Mesendoderm (in vitro differentiated cells): ENCODE results near the gene RNF168.
A peak's percentile ranks its signal among the peaks of the same experiment; 100 is the strongest.

Experiments
- DNase-seq: peaks from one replicate; pipeline ENCODE4 v3.0.0; 2013
- H2AK5ac ChIP-seq: 2 replicates; pipeline ENCODE4 v1.6.1; 2013; ENCODE audit warnings: low read length, inconsistent platforms
- H2BK120ac ChIP-seq: 2 replicates; pipeline ENCODE4 v1.6.1; 2013; ENCODE audit warnings: low read depth, mild to moderate bottlenecking, low read length, moderate library complexity, mixed read lengths
- H2BK15ac ChIP-seq: replicated peaks from 2 replicates; pipeline ENCODE4 v1.6.1; 2013; ENCODE audit warnings: low read depth, mild to moderate bottlenecking, moderate library complexity
- H2BK5ac ChIP-seq: 2 replicates; pipeline ENCODE4 v1.6.1; 2013; ENCODE audit warnings: low read length, inconsistent platforms
- H3K18ac ChIP-seq: 2 replicates; pipeline ENCODE4 v1.6.1; 2013; ENCODE audit warnings: mild to moderate bottlenecking, low read length, mixed read lengths
- H3K23ac ChIP-seq: one replicate; pipeline ENCODE4 v1.6.1; 2013; ENCODE audit warnings: low read length
- H3K27ac ChIP-seq: 2 replicates; pipeline ENCODE4 v1.5.1; 2013; ENCODE audit warnings: low read depth, mild to moderate bottlenecking, inconsistent platforms, low read length, moderate library complexity
- H3K27me3 ChIP-seq: 2 replicates; pipeline ENCODE4 v1.6.1; 2013; ENCODE audit warnings: low read length, control low read depth, mild to moderate bottlenecking, inconsistent platforms; ENCODE audit not compliant: insufficient read depth, poor library complexity
- H3K36me3 ChIP-seq: 2 replicates; pipeline ENCODE4 v1.6.1; 2013; ENCODE audit warnings: low read length, inconsistent platforms; ENCODE audit not compliant: control insufficient read depth, insufficient read depth
- H3K4ac ChIP-seq: one replicate; pipeline ENCODE4 v1.6.1; 2013; ENCODE audit warnings: low read depth, mild to moderate bottlenecking, low read length, moderate library complexity
- H3K4me1 ChIP-seq: 2 replicates; pipeline ENCODE4 v1.6.1; 2013; ENCODE audit warnings: low read depth, low read length, inconsistent platforms; ENCODE audit not compliant: control insufficient read depth
- H3K4me2 ChIP-seq: 2 replicates; pipeline ENCODE4 v1.6.1; 2013; ENCODE audit warnings: low read length
- H3K4me3 ChIP-seq: 2 replicates; pipeline ENCODE4 v1.5.1; 2013; ENCODE audit warnings: mild to moderate bottlenecking, low read length
- H3K56ac ChIP-seq: one replicate; pipeline ENCODE4 v1.6.1; 2013; ENCODE audit warnings: low read length
- H3K79me1 ChIP-seq: 2 replicates; pipeline ENCODE4 v1.6.1; 2013; ENCODE audit warnings: low read length, inconsistent platforms
- H3K79me2 ChIP-seq: 2 replicates; pipeline ENCODE4 v1.6.1; 2013; ENCODE audit warnings: mild to moderate bottlenecking, low read length; ENCODE audit not compliant: control insufficient read depth, insufficient read depth
- H3K9ac ChIP-seq: 2 replicates; pipeline ENCODE4 v1.6.1; 2013; ENCODE audit warnings: low read length, inconsistent platforms
- H4K5ac ChIP-seq: one replicate; pipeline ENCODE4 v1.6.1; 2013; ENCODE audit warnings: low read length
- H4K8ac ChIP-seq: one replicate; pipeline ENCODE4 v1.6.1; 2013; ENCODE audit warnings: low read depth, mild to moderate bottlenecking, control low read depth, low read length, moderate library complexity
- WGBS: extraction: QIAGEN DNeasy Blood & Tissue Kit; methylation state at CpG from one replicate; pipeline ENCODE4 v1.1.7; 2013; ENCODE audit warnings: low lambda C conversion rate, missing lambda C conversion rate; ENCODE audit not compliant: insufficient coverage; ENCODE audit errors: extremely low coverage; 5-methylcytosine and 5-hydroxymethylcytosine counted together

RNF168 gene

DNA sequence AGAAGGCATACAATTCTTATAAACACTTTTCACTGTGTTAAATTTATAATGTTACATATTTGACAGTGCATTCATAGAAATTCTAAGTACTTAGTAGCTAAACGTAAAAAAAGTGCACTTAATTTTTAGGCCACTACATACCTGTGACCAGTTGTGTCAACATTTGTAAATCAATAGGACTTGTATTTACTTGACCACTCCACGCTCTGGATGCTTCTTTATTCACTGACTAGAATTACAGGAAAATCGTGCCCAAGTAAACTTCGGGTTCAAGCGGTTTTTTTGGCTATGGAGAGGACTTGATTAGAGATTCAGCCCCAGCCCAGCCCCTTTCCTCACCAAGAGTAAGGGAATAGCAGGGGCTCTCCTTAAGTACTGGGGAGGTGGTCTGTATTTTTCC lies 43.0 kb upstream of the RNF168 start:
- Histone ChIP-seq H2BK120ac (no peak overlapping the region), H3K18ac (no peak overlapping the region), H3K23ac (no peak overlapping the region), H3K56ac (no peak overlapping the region), H3K79me2 (no peaks in the 10 kb centered on the region), H2AK5ac (no peak overlapping the region), H3K4me3 (no peak overlapping the region), H3K79me1 (no peaks in the 10 kb centered on the region), H3K27ac (no peak overlapping the region), H3K9ac (no peak overlapping the region), H2BK5ac (no peak overlapping the region), H3K27me3 (no peaks in the 10 kb centered on the region), H3K4ac (no peak overlapping the region), H4K8ac (no peak overlapping the region), H3K4me2 (no peak overlapping the region), H4K5ac (no peak overlapping the region), H2BK15ac (no peak overlapping the region), H3K36me3 (no peaks in the 10 kb centered on the region), H3K4me1 (no peaks in the 10 kb centered on the region)
- WGBS = no CpG with 5 or more reads among the region's 5 CpGs
- DNase-seq = no peak

DNA sequence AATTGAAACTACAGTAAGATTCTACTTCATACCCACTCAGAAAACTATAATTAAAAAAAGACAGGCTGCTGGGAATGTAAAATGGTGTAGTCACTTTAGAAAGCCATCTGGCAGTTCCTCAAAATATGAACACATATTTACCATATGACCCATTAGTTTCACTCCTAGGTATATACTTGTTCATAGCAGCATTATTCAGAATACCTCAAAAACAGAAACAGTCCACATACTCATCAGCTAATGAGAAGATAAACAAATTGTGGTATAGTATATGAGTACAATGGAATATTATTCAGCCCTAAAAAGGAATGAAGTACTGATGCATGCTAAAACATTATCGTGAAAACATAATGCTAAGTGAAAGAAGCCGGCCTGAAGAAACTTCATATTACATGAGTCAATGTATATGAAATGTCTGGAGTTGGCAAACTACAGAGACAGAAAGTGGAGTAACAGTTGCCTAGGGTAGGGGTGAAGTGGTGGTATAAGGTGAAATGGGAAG lies 41.0 kb upstream of the RNF168 start:
- no peak overlapping the region for H2BK5ac ChIP-seq
- no peak overlapping the region for H4K8ac ChIP-seq
- H3K56ac ChIP-seq = no peak overlapping the region
- H3K23ac ChIP-seq = no peak overlapping the region
- no peak overlapping the region for H4K5ac ChIP-seq
- no peak for DNase-seq
- H3K4ac ChIP-seq = no peak overlapping the region
- no peak overlapping the region for H2BK15ac ChIP-seq
- no peaks in the 10 kb centered on the region for H3K4me1 ChIP-seq
- no peak overlapping the region for H3K4me3 ChIP-seq
- H2BK120ac ChIP-seq = no peak overlapping the region
- H3K27ac ChIP-seq = no peak overlapping the region
- no peaks in the 10 kb centered on the region for H3K79me2 ChIP-seq
- no peaks in the 10 kb centered on the region for H3K79me1 ChIP-seq
- H3K27me3 ChIP-seq = no peaks in the 10 kb centered on the region
- whole genome bisulfite sequencing = no CpG with 5 or more reads among the region's 2 CpGs
- no peak overlapping the region for H3K4me2 ChIP-seq
- H3K36me3 ChIP-seq = no peaks in the 10 kb centered on the region
- no peak overlapping the region for H3K18ac ChIP-seq
- no peak overlapping the region for H3K9ac ChIP-seq
- H2AK5ac ChIP-seq = no peak overlapping the region

DNA sequence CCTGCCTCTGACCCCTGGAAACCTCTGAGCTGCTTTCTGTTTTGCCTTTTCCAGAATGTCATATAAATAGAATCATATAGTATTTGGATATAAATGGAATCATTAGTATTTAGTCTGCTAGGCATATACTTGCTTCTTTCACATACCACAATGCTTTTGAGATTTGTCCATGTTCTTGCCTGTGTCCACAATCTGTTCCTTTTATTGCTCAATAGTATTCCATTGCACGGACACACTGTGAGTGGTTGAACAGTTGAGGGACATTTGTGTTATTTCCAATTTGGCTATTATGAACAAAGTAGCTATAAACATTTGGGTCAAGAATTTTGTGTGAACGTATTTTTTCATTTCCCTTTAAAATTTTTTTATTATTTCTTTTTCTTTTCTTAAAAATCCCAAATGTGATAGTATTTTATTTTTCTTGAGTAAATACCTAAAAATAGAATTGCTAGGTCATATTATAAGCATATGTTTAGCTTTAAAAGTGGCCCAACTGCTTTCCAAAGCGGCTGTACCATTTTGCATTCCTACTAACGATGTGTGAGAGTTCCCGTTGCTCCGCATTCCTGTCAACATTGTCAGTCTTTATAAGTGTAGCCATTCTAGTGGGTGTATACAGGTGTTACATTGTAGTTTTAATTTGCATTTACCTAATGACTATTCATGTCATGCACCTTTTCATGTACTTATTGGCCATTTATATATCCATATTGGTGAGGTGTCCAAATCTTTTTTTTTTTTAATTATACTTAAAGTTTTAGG lies 38.3 kb upstream of the RNF168 start:
- Histone ChIP-seq H3K23ac (no peak overlapping the region), H3K18ac (no peak overlapping the region), H3K56ac (no peak overlapping the region), H3K79me1 (no peaks in the 10 kb centered on the region), H3K4me3 (no peak overlapping the region), H3K4ac (no peak overlapping the region), H3K9ac (no peak overlapping the region), H4K8ac (no peak overlapping the region), H2AK5ac (no peak overlapping the region), H3K27me3 (no peaks in the 10 kb centered on the region), H3K4me1 (no peaks in the 10 kb centered on the region), H4K5ac (no peak overlapping the region), H3K4me2 (no peak overlapping the region), H3K79me2 (no peaks in the 10 kb centered on the region), H2BK120ac (no peak overlapping the region), H3K36me3 (no peaks in the 10 kb centered on the region), H2BK15ac (no peak overlapping the region), H3K27ac (no peak overlapping the region), H2BK5ac (no peak overlapping the region)
- WGBS = no CpG with 5 or more reads among the region's 6 CpGs
- peak; percentile 22 for DNase-seq

DNA sequence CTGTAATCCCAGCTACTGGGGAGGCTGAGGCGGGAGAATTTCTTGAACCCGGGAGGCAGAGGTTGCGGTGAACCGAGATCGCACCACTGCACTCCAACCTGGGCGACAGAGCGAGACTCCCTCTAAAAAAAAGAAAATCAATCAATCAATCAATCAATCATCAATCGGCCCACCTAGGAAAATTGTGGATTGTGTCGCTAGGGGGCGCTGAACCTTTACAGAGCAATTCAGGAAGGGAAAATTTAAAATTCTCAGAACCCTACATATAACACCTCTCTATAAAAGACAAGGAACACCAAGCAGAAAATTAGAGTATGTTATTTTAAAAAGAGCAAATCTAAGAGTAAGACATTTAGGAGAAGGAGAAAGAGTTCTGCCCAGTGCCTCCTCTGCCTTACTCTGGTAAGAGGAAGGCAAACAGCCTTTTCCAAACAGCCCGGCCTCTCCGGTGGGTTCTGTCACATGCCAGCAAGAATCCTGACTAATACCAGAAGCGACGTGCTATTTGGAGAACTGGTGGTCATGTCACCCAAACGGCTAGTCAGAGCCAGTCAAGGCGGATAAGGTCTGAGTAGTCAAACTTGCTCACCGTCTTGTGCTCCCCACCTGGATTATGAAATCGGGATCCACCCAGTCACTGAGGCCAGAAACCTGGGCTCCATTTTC lies 33.9 kb upstream of the RNF168 start:
- Histone ChIP-seq H2BK5ac (no peak overlapping the region), H3K18ac (no peak overlapping the region), H2AK5ac (no peak overlapping the region), H3K9ac (no peak overlapping the region), H3K79me2 (no peaks in the 10 kb centered on the region), H3K23ac (no peak overlapping the region), H4K5ac (no peak overlapping the region), H3K56ac (no peak overlapping the region), H3K27me3 (no peaks in the 10 kb centered on the region), H3K27ac (no peak overlapping the region), H2BK15ac (no peak overlapping the region), H3K36me3 (no peaks in the 10 kb centered on the region), H3K4ac (no peak overlapping the region), H3K4me1 (no peaks in the 10 kb centered on the region), H2BK120ac (no peak overlapping the region), H3K4me3 (no peak overlapping the region), H3K79me1 (no peaks in the 10 kb centered on the region), H4K8ac (no peak overlapping the region), H3K4me2 (no peak overlapping the region)
- WGBS = no CpG with 5 or more reads among the region's 18 CpGs
- peak; percentile 13 for DNase-seq

DNA sequence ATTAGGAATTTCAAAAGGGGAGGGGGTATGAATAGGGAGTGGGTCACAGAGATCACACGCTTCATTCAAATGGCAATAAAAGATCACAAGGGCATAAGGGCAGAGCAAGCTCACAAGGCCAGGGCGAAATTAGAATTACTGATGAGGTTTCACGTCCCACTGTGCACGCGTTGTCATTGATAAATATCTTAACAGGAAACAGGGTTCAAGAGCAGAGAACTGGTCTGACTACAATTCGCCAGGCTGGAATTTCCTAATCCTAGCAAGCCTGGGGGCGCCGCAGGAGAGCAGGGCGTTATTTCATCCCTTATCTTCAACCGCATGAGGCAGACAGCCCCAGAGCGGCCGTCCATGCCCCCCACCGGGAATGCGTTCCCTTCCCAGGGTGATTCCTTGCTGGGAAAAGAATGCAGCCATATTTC lies 29.7 kb upstream of the RNF168 start:
- Histone ChIP-seq H3K4me3 (no peak overlapping the region), H3K79me2 (no peaks in the 10 kb centered on the region), H2BK120ac (no peak overlapping the region), H3K27ac (no peak overlapping the region), H3K27me3 (no peaks in the 10 kb centered on the region), H4K5ac (no peak overlapping the region), H3K9ac (no peak overlapping the region), H3K23ac (no peak overlapping the region), H3K18ac (no peak overlapping the region), H2BK5ac (no peak overlapping the region), H2BK15ac (no peak overlapping the region), H2AK5ac (no peak overlapping the region), H3K56ac (no peak overlapping the region), H4K8ac (no peak overlapping the region), H3K4me2 (no peak overlapping the region), H3K4ac (no peak overlapping the region), H3K79me1 (no peaks in the 10 kb centered on the region), H3K4me1 (no peaks in the 10 kb centered on the region), H3K36me3 (no peaks in the 10 kb centered on the region)
- DNase-seq = peak; percentile 76
- WGBS = no CpG with 5 or more reads among the region's 14 CpGs
